Hematopoietic multipotent progenitor cell treated with erythropoietin and hydrocortisone succinate and interleukin-3 and kit ligand, for 6 days (in vitro differentiated cells): ENCODE data around the gene RAB18.
"Not testable (repeated sequence)": the region's sequence is repeated elsewhere in the genome, so short reads cannot be mapped to it uniquely, and the experiment has no call there.

ENCODE experiments used
- DNase-seq: peaks from one replicate; pipeline ENCODE4 v3.0.0-alpha.2; 2015

The RAB18 gene

GRCh38 chr10:27505537-27505936 lies 1.4 kb downstream of the RAB18 start:
- not testable (repeated sequence) for DNase-seq

- no peak for DNase-seq
Observed at GRCh38 chr10:27506280-27506679, 2.2 kb downstream of the RAB18 start.

DNA sequence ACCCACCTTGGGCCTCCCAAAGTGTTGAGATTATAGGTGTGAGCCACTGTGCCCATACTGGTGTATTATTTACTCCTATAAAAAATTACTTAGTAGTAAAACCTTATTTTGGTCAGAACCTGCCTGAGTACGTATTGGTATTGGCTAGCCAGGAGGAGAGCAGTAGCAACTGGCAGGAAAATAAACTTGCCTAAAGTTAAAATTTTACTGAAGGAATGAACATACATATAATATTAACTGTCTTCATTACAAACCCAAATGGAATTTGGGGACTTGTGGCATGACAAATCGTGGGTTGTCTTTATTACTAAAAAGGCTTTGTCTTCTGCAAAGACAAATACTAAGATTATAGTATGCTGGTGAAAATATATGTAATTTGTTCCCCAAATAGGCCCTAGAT lies 8.4 kb downstream of the RAB18 start:
- DNase-seq = no peak

GRCh38 chr10:27513451-27514191 lies 9.5 kb downstream of the RAB18 start:
- no peak for DNase-seq

- DNase-seq = no peak
Observed at GRCh38 chr10:27514243-27514642, 10.1 kb downstream of the RAB18 start.

- DNase-seq = no peak
Observed at GRCh38 chr10:27518261-27518660, 14.2 kb downstream of the RAB18 start.

- peak; percentile 69 for DNase-seq
Observed at GRCh38 chr10:27525819-27526218, 21.7 kb downstream of the RAB18 start.

DNA sequence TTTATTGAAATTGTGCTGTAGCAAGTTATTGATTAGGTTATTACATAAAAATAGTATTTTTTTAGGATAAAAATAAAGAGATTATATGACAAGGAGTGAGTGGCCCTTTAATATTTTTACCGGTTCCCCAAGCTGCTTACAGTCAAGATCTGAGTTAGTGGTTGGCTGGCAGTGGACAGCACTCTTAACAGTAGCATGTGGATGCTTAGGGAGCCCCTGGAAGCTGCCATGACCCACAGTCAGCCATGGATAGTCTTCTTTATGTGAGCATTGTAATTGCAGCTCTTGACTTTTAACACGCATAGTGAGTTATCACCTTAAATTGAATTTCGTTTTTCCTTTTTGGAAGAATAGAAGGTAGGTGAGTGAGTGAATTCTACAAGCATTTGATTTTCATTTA lies 22.1 kb downstream of the RAB18 start:
- DNase-seq = peak; percentile 26

GRCh38 chr10:27527666-27528295 lies 23.7 kb downstream of the RAB18 start:
- no peak for DNase-seq

GRCh38 chr10:27529010-27529783 lies 25.1 kb downstream of the RAB18 start:
- peak; percentile 66 for DNase-seq

- no peak for DNase-seq
Observed at GRCh38 chr10:27530477-27530876, 26.4 kb downstream of the RAB18 start.

- no peak for DNase-seq
Observed at GRCh38 chr10:27531336-27531847, 27.3 kb downstream of the RAB18 start.

- no peak for DNase-seq
Observed at GRCh38 chr10:27534161-27534700, 30.1 kb downstream of the RAB18 start.

DNA sequence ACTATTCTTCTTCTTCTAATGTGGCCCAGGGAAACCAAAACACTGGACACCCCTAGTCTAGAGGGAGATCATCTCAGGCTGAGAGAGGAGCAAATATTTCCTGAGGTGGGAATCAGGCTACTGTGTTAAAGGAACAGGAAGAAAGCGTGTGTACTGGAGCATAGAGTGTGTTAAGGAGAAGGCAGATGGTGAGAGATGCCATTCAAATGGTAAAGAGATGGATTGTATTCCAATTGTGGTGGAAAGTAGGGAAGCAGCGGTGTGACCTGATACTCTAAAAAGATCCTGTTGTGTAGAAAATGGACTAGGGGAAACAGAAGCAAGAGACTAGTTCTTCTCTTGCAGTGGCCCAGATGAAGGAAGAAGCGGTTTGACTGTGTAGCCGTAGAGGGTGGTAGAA lies 31.2 kb downstream of the RAB18 start:
- DNase-seq = no peak

DNA sequence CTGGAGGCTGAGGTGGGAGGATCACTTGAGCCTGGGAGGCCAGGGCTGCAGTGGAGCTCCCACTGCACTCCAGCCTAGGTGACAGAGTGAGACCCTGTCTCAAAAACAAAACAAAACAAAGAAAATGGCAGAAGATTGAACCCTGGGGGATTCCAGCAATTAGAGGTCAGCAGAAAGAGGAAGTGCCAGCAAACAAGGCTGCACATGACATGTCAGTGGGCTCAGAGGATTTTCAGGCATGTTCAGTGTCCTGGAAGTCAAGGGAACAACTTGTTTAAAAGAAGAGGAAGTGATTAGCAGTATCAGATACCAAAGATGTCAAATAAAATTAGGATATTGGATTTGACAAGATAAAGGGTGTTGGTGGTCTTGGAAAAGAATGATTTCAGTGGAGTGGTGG lies 32.3 kb downstream of the RAB18 start:
- DNase-seq = peak; percentile 35

DNA sequence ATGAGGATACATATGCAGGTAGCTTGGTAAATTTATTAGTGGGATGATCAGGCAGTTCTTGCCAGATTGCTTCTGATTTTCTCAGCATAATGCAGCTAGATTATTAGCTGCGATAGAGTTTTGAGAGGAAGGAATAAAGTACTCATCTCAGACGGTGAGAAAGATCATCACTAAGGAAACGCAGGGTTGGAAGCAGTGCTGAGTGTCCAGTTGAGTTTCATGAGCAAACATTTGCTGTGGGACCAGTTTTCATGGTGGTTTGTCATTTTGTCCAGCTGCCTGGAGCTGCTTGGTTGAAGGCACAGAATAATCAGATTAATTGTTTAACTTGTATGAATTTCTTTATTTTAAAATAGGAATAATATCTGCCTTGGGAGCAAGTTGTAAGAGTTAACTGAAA lies 33.1 kb downstream of the RAB18 start:
- no peak for DNase-seq

GRCh38 chr10:27537787-27538186 lies 33.7 kb downstream of the RAB18 start:
- DNase-seq = no peak

GRCh38 chr10:27540672-27541071 lies 36.6 kb downstream of the RAB18 start:
- DNase-seq = no peak

DNA sequence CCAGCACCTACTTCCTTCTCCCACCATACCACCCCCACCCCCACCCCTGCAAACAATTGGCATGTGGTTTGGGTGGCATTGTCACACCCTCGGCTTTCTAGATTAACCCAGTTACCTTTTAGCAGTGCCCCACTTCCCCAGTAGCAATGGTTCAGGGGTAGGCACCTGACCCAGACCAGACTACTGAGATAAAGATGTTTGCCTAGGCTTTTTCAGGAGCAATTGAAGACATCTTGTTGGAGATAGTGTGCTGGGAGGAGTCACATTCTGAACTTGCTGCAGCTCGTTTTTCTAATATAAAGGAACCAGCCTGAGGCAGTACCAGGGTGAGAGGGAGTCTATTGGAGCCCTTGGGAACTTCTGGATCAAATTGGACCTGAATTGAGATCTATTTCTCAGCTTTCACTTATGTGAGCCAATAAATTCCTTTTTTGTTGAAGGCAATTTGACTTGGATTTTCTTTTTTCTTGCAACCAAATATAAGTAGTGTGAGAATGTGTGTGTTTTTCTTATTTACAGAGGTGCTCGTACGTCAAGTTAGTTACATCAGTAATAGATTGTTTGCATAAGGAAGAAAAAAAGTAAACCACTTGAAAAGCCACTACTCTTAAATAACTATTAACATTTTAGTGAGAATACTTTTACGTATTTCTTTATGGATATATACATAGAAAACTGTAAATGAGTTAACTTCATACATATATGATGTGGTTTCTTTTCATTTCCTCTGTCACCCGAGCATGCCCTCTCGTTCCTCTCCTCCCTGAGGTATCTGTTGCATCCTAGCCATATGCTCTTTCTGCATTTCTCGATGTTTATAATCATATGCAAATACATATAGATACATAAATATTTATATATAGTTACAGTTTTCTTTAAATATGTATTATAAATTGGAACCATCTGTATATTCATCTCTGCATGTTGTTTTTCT lies 38.0 kb downstream of the RAB18 start:
- peak; percentile 76 for DNase-seq

- DNase-seq = no peak
Observed at GRCh38 chr10:27542812-27543211, 38.7 kb downstream of the RAB18 start.

DNA sequence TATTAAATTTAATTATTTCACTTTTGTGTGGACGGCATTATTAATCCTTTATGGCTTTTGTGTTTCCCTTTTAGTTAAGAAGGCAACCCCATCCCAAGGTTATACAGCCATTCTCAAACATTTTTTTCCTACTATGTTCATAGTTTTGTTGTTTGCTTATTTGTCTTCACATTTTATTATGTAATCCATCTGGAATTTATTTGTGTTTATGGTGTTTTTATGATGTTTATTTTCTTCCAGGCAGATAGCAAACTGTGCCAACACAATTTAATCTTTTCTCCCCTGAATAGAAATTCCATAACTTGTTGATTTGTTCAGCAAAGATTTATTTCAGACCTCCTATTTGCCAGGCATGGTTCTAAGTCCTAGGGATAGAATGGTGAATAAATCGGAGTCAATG lies 42.9 kb downstream of the RAB18 start:
- no peak for DNase-seq

DNA sequence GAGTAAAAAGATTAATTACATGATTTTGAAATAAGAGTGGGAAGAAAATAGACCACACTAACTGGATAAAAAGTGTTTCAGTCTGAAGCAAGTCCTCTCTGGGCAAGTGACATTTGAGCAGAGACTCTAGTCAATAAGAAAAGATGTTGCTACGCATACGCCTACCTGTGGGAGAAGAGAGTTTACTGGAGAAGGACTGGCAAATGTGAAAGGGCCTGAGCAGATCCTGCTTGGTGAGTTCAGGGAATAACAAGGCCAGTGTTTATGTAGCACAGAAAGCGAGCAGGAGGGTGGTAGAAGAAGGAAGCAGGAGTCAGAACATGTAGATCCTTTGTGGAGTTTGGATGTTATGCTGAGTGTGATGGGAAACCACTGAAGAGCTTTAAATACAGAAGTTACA lies 43.4 kb downstream of the RAB18 start:
- no peak for DNase-seq
